Esophagus squamous epithelium (tissue), 4 donors: Measurements from ENCODE around the gene EGFL8.

Experiments used
- CTCF ChIP-seq, 6 experiments: fragments of 450-650 bp in 4 of 6; fragments of 200-600 bp in 2 of 6; sonication (generic) in 2 of 6; IDR thresholded peaks; one replicate each; pipeline ENCODE4 v1.5.1; 2016 to 2019; ENCODE audit warnings: antibody characterized with exemption in 6 of 6, mild to moderate bottlenecking in 4 of 6, moderate library complexity in 4 of 6
- POLR2A ChIP-seq, 4 donors: fragments of 450-650 bp; IDR thresholded peaks; one replicate each; pipeline ENCODE4 v1.6.1; 2017; ENCODE audit warnings: antibody characterized with exemption in 4 of 4, mild to moderate bottlenecking in 4 of 4, moderate library complexity in 3 of 4

GRCh38 chr6:32181148-32181702 is 16.8 kb downstream of the EGFL8 start:
- TF ChIP-seq CTCF (IDR thresholded peaks at IDR 0.05), result no peak
- no peak for TF ChIP-seq POLR2A (IDR thresholded peaks at IDR 0.05)
